ENCODE results near the gene RNASE11.

Gene RNASE11

GRCh38 chr14:20539906-20540305 lies 47.9 kb downstream of the RNASE11 start:
- no peak overlapping the region for H3K9ac ChIP-seq (ENCODE audit: low read length)
- no peak for TF ChIP-seq CTCF (IDR thresholded peaks at IDR 0.05; ENCODE audit: low read depth, low read length)
- no peak for TF ChIP-seq EZH2phosphoT487 (IDR thresholded peaks at IDR 0.05; ENCODE audit: low read depth)
- no peaks in the 10 kb centered on the region for H3K36me3 ChIP-seq (replicated peaks; ENCODE audit: low read depth, low read length)
- no peak overlapping the region for H2AFZ ChIP-seq (ENCODE audit: low read depth, low read length)
- H3K27me3 ChIP-seq (ENCODE audit: low read depth, low read length): no peaks in the 10 kb centered on the region; the same call in 1 of the 2 replicates
- H3K79me2 ChIP-seq (ENCODE audit: low read length): no peaks in the 10 kb centered on the region
- no peak overlapping the region for H3K4me2 ChIP-seq (ENCODE audit: low read length)
- no peak overlapping the region for H3K27ac ChIP-seq (ENCODE audit: low read length)
- H4K20me1 ChIP-seq (ENCODE audit: insufficient read depth, low read length): no peaks in the 10 kb centered on the region
- H3K9me3 ChIP-seq (ENCODE audit: insufficient read depth, low read length): no peaks in the 10 kb centered on the region
- no peaks in the 10 kb centered on the region for H3K4me1 ChIP-seq (ENCODE audit: low read length)
- no peak overlapping the region for H3K4me3 ChIP-seq (ENCODE audit: low read length)
